Gastroesophageal sphincter (tissue), 4 donors: Measurements from ENCODE around the gene NINL. TPM values are rescaled to one million over a fixed set of nuclear protein-coding genes. Genes with fewer than 3 reads are reported as not detected.

Experiments
- ATAC-seq: fragments of 150-250 bp; one replicate; pipeline ENCODE4 v1.9.1; 2016; ENCODE audit warnings: mild to moderate bottlenecking, moderate library complexity
- H3K27ac ChIP-seq, 4 donors: fragments of 200-600 bp; sonication (generic) in 3 of 4; 1 replicate in 3 of 4; 2 replicates in 1 of 4; pipeline ENCODE4 v1.5.1; 2016 to 2019
- H3K27me3 ChIP-seq: fragments of 200-600 bp; sonication (generic); one replicate; pipeline ENCODE4 v1.5.1; 2019
- H3K36me3 ChIP-seq, 2 donors: fragments of 200-600 bp; sonication (generic); one replicate each; pipeline ENCODE4 v1.5.1; 2019; ENCODE audit warnings: control low read depth in 1 of 2
- H3K4me1 ChIP-seq, 3 donors: fragments of 200-600 bp; sonication (generic); 1 replicate in 2 of 3; 2 replicates in 1 of 3; pipeline ENCODE4 v1.5.1; 2016 to 2019; ENCODE audit warnings: control low read depth in 2 of 3
- H3K4me3 ChIP-seq, 2 donors: fragments of 200-600 bp; sonication (generic); one replicate each; pipeline ENCODE4 v1.5.1; 2019; ENCODE audit warnings: mild to moderate bottlenecking in 1 of 2, moderate library complexity in 1 of 2
- H3K9me3 ChIP-seq, 3 donors: fragments of 200-600 bp; sonication (generic); one replicate each; pipeline ENCODE4 v1.5.1; 2017 to 2019; ENCODE audit warnings: control low read depth in 2 of 3
- EP300 ChIP-seq: sonication (generic); formaldehyde crosslinking; IDR thresholded peaks from one replicate; pipeline ENCODE4 v1.6.1; 2017; ENCODE audit warnings: antibody characterized with exemption, mild to moderate bottlenecking
- POLR2A ChIP-seq, 2 donors: fragments of 450-650 bp; IDR thresholded peaks; one replicate each; pipeline ENCODE4 v1.6.1; 2017; ENCODE audit warnings: antibody characterized with exemption in 2 of 2, mild to moderate bottlenecking in 2 of 2, moderate library complexity in 1 of 2
- POLR2AphosphoS5 ChIP-seq: sonication (generic); formaldehyde crosslinking; IDR thresholded peaks from one replicate; pipeline ENCODE4 v1.6.1; 2017; ENCODE audit warnings: antibody characterized with exemption
- WGBS, 2 donors: methylation state at CpG; one replicate each; pipeline ENCODE4 v1.1.5; 2018; ENCODE audit warnings: low coverage in 1 of 2; 5-methylcytosine and 5-hydroxymethylcytosine counted together
- total RNA-seq, 4 donors: library from RNA; depleted of rRNA; stranded (reverse); fragments of >200 nt; gene quantifications; one replicate each; pipeline ENCODE4 v1.1.0, GENCODE V29; 2016
- TF ChIP-seq, protein P1 (sequence below), 4 experiments: fragments of 200-600 bp in 2 of 4; fragments of 450-650 bp in 2 of 4; sonication (generic) in 1 of 4; IDR thresholded peaks; one replicate each; pipeline ENCODE4 v1.5.1; 2017 to 2019; ENCODE audit warnings: antibody characterized with exemption in 4 of 4, mild to moderate bottlenecking in 2 of 4, moderate library complexity in 2 of 4

The NINL gene
- total RNA-seq, 4 donors from 2014 or later = 4.2 to 7.5 (median 5.8) TPM

- H3K27ac ChIP-seq = no peak overlapping the region
- WGBS, 2 donors = 83 to 100% methylated on average over 2 of the region's 2 CpGs
- H3K27me3 ChIP-seq = no peaks in the 10 kb centered on the region
- no peak for ATAC-seq
- no peaks in the 10 kb centered on the region for H3K9me3 ChIP-seq
- H3K4me3 ChIP-seq = no peak overlapping the region
- peaks cover 0 to 28% of the 10 kb centered on the region in 2 donors for H3K36me3 ChIP-seq
- TF ChIP-seq, protein P1, sequence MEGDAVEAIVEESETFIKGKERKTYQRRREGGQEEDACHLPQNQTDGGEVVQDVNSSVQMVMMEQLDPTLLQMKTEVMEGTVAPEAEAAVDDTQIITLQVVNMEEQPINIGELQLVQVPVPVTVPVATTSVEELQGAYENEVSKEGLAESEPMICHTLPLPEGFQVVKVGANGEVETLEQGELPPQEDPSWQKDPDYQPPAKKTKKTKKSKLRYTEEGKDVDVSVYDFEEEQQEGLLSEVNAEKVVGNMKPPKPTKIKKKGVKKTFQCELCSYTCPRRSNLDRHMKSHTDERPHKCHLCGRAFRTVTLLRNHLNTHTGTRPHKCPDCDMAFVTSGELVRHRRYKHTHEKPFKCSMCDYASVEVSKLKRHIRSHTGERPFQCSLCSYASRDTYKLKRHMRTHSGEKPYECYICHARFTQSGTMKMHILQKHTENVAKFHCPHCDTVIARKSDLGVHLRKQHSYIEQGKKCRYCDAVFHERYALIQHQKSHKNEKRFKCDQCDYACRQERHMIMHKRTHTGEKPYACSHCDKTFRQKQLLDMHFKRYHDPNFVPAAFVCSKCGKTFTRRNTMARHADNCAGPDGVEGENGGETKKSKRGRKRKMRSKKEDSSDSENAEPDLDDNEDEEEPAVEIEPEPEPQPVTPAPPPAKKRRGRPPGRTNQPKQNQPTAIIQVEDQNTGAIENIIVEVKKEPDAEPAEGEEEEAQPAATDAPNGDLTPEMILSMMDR (IDR thresholded peaks at IDR 0.05) = no peak
- TF ChIP-seq POLR2AphosphoS5 (no peak), EP300 (no peak), POLR2A (IDR thresholded peaks at IDR 0.05) (no peak)
- H3K4me1 ChIP-seq = peaks cover 0 to 7% (median 0%) of the 10 kb centered on the region in 3 donors
Observed at GRCh38 chr20:25527949-25528348, 57.4 kb downstream of the NINL start.

GRCh38 chr20:25526446-25526845 is 58.9 kb downstream of the NINL start:
- TF ChIP-seq, protein P1 (IDR thresholded peaks at IDR 0.05) = no peak
- TF ChIP-seq EP300 = no peak
- TF ChIP-seq POLR2AphosphoS5 = no peak
- TF ChIP-seq POLR2A (IDR thresholded peaks at IDR 0.05) = no peak
- WGBS, 2 donors = 83 to 84% methylated on average over 1 to 3 of the region's 9 CpGs
- no peak overlapping the region for H3K27ac ChIP-seq
- H3K4me1 ChIP-seq = no peaks in the 10 kb centered on the region
- no peaks in the 10 kb centered on the region for H3K27me3 ChIP-seq
- ATAC-seq = no peak
- H3K9me3 ChIP-seq = no peaks in the 10 kb centered on the region
- peaks cover 0 to 35% of the 10 kb centered on the region in 2 donors for H3K36me3 ChIP-seq
- H3K4me3 ChIP-seq = no peak overlapping the region

DNA sequence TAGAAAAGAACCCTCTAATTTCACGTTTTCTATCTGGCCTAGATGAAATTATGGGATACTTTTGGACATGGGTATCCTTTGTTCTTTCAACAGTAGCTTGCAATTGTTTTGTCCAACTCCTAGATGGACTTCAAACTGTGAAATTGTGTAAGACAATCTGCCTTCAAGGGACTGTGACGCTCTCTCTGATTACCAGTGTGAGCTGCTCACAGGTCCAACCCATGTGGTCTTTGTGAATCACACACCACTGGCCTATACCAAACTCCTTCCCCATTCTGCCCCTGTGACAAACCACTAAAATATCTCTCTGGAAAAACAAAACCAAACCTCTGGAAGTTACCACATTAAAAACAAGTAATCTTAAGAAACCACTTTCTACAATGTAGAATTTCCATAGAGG is 59.5 kb downstream of the NINL start:
- Histone ChIP-seq H3K9me3 (no peaks in the 10 kb centered on the region), H3K27me3 (no peaks in the 10 kb centered on the region), H3K4me3 (no peak overlapping the region), H3K36me3 (peaks cover 0 to 35% of the 10 kb centered on the region in 2 donors), H3K27ac (no peak overlapping the region), H3K4me1 (no peaks in the 10 kb centered on the region)
- ATAC-seq = no peak
- WGBS, 2 donors = 67 to 88% methylated on average over 2 of the region's 2 CpGs
- TF ChIP-seq POLR2AphosphoS5 = no peak
- TF ChIP-seq, protein P1 (IDR thresholded peaks at IDR 0.05) = no peak
- TF ChIP-seq POLR2A (IDR thresholded peaks at IDR 0.05) = no peak
- TF ChIP-seq EP300 = no peak

GRCh38 chr20:25525295-25525694 is 60.0 kb downstream of the NINL start:
- no peak for TF ChIP-seq POLR2A (IDR thresholded peaks at IDR 0.05)
- no peak for TF ChIP-seq POLR2AphosphoS5
- no peak for TF ChIP-seq EP300
- TF ChIP-seq, protein P1 (IDR thresholded peaks at IDR 0.05) = no peak
- no peak for ATAC-seq
- Histone ChIP-seq H3K4me1 (no peaks in the 10 kb centered on the region), H3K4me3 (no peak overlapping the region), H3K36me3 (peaks cover 0 to 35% of the 10 kb centered on the region in 2 donors), H3K27ac (no peak overlapping the region), H3K27me3 (no peaks in the 10 kb centered on the region), H3K9me3 (no peaks in the 10 kb centered on the region)
- 88 to 94% methylated on average over 4 to 5 of the region's 6 CpGs for WGBS, 2 donors

- WGBS, 2 donors = 89 to 100% methylated on average over 2 of the region's 2 CpGs
- no peak overlapping the region for H3K4me3 ChIP-seq
- TF ChIP-seq POLR2A (IDR thresholded peaks at IDR 0.05) (no peak), POLR2AphosphoS5 (no peak), EP300 (no peak)
- TF ChIP-seq, protein P1 (IDR thresholded peaks at IDR 0.05) = no peak
- peaks cover 0 to 45% of the 10 kb centered on the region in 2 donors for H3K36me3 ChIP-seq
- ATAC-seq = no peak
- no peak overlapping the region for H3K27ac ChIP-seq
- H3K9me3 ChIP-seq = no peaks in the 10 kb centered on the region
- H3K4me1 ChIP-seq = no peaks in the 10 kb centered on the region
- no peaks in the 10 kb centered on the region for H3K27me3 ChIP-seq
Observed at GRCh38 chr20:25521382-25521781, 63.9 kb downstream of the NINL start.
